GM12873 (cell line): ENCODE data around the gene DCP1B.

Experiments used
- TF ChIP-seq, protein P1 (sequence below): IDR thresholded peaks from 2 replicates; pipeline ENCODE4 v1.5.1; 2012; ENCODE audit warnings: low read depth, mild to moderate bottlenecking, moderate library complexity, low read length, control low read depth; ENCODE audit not compliant: insufficient read depth; ENCODE audit errors: missing control alignments

Gene DCP1B

GRCh38 chr12:2004113-2004929 is at the start of gene DCP1B:
DCP1B (minus strand) TSS chr12:2004457; CDS start chr12:2004431, 26 bp downstream.
- TF ChIP-seq, protein P1, sequence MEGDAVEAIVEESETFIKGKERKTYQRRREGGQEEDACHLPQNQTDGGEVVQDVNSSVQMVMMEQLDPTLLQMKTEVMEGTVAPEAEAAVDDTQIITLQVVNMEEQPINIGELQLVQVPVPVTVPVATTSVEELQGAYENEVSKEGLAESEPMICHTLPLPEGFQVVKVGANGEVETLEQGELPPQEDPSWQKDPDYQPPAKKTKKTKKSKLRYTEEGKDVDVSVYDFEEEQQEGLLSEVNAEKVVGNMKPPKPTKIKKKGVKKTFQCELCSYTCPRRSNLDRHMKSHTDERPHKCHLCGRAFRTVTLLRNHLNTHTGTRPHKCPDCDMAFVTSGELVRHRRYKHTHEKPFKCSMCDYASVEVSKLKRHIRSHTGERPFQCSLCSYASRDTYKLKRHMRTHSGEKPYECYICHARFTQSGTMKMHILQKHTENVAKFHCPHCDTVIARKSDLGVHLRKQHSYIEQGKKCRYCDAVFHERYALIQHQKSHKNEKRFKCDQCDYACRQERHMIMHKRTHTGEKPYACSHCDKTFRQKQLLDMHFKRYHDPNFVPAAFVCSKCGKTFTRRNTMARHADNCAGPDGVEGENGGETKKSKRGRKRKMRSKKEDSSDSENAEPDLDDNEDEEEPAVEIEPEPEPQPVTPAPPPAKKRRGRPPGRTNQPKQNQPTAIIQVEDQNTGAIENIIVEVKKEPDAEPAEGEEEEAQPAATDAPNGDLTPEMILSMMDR: peak; percentile 16

- TF ChIP-seq, protein P1: no peak
These were observed 49.4 kb upstream of the DCP1B start for GRCh38 chr12:2053691-2054090.

- TF ChIP-seq, protein P1: no peak
These were observed 48.8 kb upstream of the DCP1B start, which contains the start of gene CACNA1C for GRCh38 chr12:2052826-2053678. CACNA1C (plus strand) TSS chr12:2052987; CDS start chr12:2053563, 576 bp downstream.

- TF ChIP-seq, protein P1: no peak
These were observed 47.7 kb upstream of the DCP1B start for GRCh38 chr12:2051700-2052621.

DNA sequence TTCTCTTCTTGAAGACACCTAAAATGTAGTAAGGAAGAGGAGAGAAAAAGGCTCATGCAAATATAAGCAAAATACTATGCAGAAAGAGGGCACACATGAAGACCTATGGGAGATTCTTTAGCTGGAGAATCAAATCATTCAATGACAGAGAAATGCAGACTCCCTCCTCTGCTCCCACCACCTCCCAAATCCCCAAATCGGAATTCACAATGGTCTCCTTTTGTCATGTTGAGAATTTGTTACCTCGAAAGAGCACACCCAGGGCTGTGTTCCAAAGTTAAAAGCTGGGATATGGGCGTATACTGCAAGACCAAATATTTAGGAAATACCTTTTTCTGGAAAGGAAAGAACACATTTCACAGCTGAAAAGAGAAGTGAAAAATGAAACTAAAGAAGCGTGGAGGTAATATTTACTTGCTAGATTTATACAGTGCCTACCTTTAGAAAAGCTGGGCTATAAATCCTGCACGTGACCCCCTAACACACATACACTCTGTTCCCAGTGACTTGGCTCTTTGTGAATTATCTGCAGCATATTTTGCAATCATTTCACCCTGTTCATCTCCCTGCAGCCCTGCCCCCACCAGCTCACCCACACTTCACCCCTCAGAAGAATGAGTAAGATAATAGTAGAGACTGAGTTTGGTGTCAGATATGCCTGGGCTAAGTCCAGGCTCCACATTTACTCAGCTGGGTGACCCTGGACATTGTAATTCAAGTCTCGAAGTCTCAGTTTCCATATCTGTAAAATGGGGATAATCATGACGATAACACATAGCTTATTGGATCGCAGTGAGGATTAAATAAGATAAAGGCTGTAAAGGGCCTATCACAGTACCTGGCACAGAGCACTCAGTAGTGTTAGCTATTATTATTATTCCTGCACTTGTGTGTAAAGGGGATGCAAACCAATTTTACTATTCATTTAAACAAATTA is 45.6 kb upstream of the DCP1B start:
- TF ChIP-seq, protein P1: no peak

- TF ChIP-seq, protein P1: no peak
These were observed 43.5 kb upstream of the DCP1B start for GRCh38 chr12:2047752-2048151.
